ENCODE measurements around the gene APOO.

GRCh38 chrX:23825675-23826074, 82.1 kb downstream of the APOO start:
- TF ChIP-seq CTCF (conservative IDR thresholded peaks at IDR 0.05; ENCODE audit: low read depth in 2 of 2) (no peak), ETS1 (IDR thresholded peaks at IDR 0.05) (no peak), REST (IDR thresholded peaks at IDR 0.05; ENCODE audit: unreplicated experiment) (no peak), NANOG (IDR thresholded peaks at IDR 0.05; ENCODE audit: borderline replicate concordance) (no peak)
